HEK293T (cell line): Measurements from ENCODE around the gene ENAH.

Experiments
- CTCF ChIA-PET: fragments of 350-600 bp; formaldehyde crosslinking; extraction: SDS; loops from one replicate; lab custom pipeline; 2021; ENCODE audit warnings: antibody characterized with exemption, inconsistent platforms; lab: Yijun Ruan, JAX
- POLR2A ChIA-PET: fragments of 350-600 bp; formaldehyde crosslinking; extraction: SDS; loops from one replicate; lab custom pipeline; 2020; ENCODE audit warnings: antibody characterized with exemption, inconsistent platforms; lab: Yijun Ruan, JAX
- DNase-seq: peaks from one replicate; pipeline ENCODE4 v3.0.0; 2012; ENCODE audit warnings: mixed read lengths; ENCODE audit errors: extremely low spot score
- ARNT ChIP-seq: fragments of 450-650 bp; IDR thresholded peaks from 2 replicates; pipeline ENCODE4 v1.6.1; 2017; ENCODE audit warnings: mild to moderate bottlenecking
- BHLHE40 ChIP-seq: fragments of 450-650 bp; IDR thresholded peaks from 2 replicates; pipeline ENCODE4 v1.6.1; 2016; ENCODE audit warnings: mild to moderate bottlenecking, moderate library complexity, borderline replicate concordance
- CTBP1 ChIP-seq: fragments of 450-650 bp; IDR thresholded peaks from 2 replicates; pipeline ENCODE4 v1.6.1; 2016; ENCODE audit warnings: borderline replicate concordance
- ELF4 ChIP-seq: fragments of 450-650 bp; IDR thresholded peaks from 2 replicates; pipeline ENCODE4 v1.6.1; 2017; ENCODE audit warnings: antibody characterized with exemption
- FOXA1 ChIP-seq: fragments of 450-650 bp; IDR thresholded peaks from 2 replicates; pipeline ENCODE4 v1.6.1; 2016; ENCODE audit warnings: mild to moderate bottlenecking
- FOXK2 ChIP-seq: fragments of 450-650 bp; IDR thresholded peaks from 2 replicates; pipeline ENCODE4 v1.6.1; 2016; ENCODE audit warnings: mild to moderate bottlenecking
- FOXM1 ChIP-seq: fragments of 450-650 bp; IDR thresholded peaks from 2 replicates; pipeline ENCODE4 v1.6.1; 2017; ENCODE audit warnings: mild to moderate bottlenecking, borderline replicate concordance
- HDGF ChIP-seq: fragments of 450-650 bp; IDR thresholded peaks from 2 replicates; pipeline ENCODE4 v1.6.1; 2017; ENCODE audit warnings: antibody characterized with exemption, borderline replicate concordance
- L3MBTL2 ChIP-seq: fragments of 450-650 bp; conservative IDR thresholded peaks from 2 replicates; pipeline ENCODE4 v1.6.1; 2016; ENCODE audit warnings: mild to moderate bottlenecking
- LEF1 ChIP-seq: fragments of 450-650 bp; IDR thresholded peaks from 2 replicates; pipeline ENCODE4 v1.6.1; 2017; ENCODE audit warnings: mild to moderate bottlenecking, borderline replicate concordance
- NFRKB ChIP-seq: fragments of 450-650 bp; IDR thresholded peaks from 2 replicates; pipeline ENCODE4 v1.6.1; 2016; ENCODE audit warnings: mild to moderate bottlenecking, moderate library complexity
- PKNOX1 ChIP-seq: fragments of 450-650 bp; IDR thresholded peaks from 2 replicates; pipeline ENCODE4 v1.6.1; 2016
- SP1 ChIP-seq: fragments of 450-650 bp; IDR thresholded peaks from 2 replicates; pipeline ENCODE4 v1.6.1; 2017
- SUZ12 ChIP-seq: fragments of 450-650 bp; IDR thresholded peaks from 2 replicates; pipeline ENCODE4 v1.6.1; 2016; ENCODE audit warnings: mild to moderate bottlenecking
- TARDBP ChIP-seq: fragments of 450-650 bp; IDR thresholded peaks from 2 replicates; pipeline ENCODE4 v1.6.1; 2016
- ZNF384 ChIP-seq: fragments of 450-650 bp; IDR thresholded peaks from 2 replicates; pipeline ENCODE4 v1.6.1; 2016

ENAH gene

GRCh38 chr1:225504776-225505175 is 148.1 kb downstream of the ENAH start:
- TF ChIP-seq FOXA1 (no peak), SUZ12 (no peak), LEF1 (no peak), BHLHE40 (no peak)
- DNase-seq, result no peak
- POLR2A ChIA-PET, result no interaction called here
- CTCF ChIA-PET, result interaction anchor here (1.0 kb wide), 1 partner anchor 24 kb away, joined by 3 read pairs; no protein-coding TSS in a partner anchor

- ChIA-PET POLR2A (interaction anchor here (0.6 kb wide), 1 partner anchor 262 kb away, joined by 3 read pairs; no protein-coding TSS in a partner anchor), CTCF (no interaction called here)
- no peak for TF ChIP-seq ELF4
- TF ChIP-seq PKNOX1, result no peak
- TF ChIP-seq NFRKB, result no peak
- no peak for TF ChIP-seq SP1
- TF ChIP-seq ZNF384, result no peak
- TF ChIP-seq LEF1, result no peak
- TF ChIP-seq HDGF, result no peak
- DNase-seq, result no peak
These were observed 152.2 kb downstream of the ENAH start for GRCh38 chr1:225500624-225501192.

- DNase-seq, result no peak
- no peak for TF ChIP-seq FOXM1
- TF ChIP-seq TARDBP, result no peak
- TF ChIP-seq ARNT, result no peak
- TF ChIP-seq PKNOX1, result no peak
- no peak for TF ChIP-seq LEF1
- no peak for TF ChIP-seq CTBP1
- no peak for TF ChIP-seq ELF4
- no peak for TF ChIP-seq FOXA1
- TF ChIP-seq BHLHE40, result no peak
- no peak for TF ChIP-seq SP1
- no peak for TF ChIP-seq NFRKB
- TF ChIP-seq SUZ12, result no peak
- no peak for TF ChIP-seq L3MBTL2
- no peak for TF ChIP-seq FOXK2
- TF ChIP-seq HDGF, result no peak
- ChIA-PET CTCF (interaction anchor here (1.1 kb wide), 1 partner anchor 17 kb away, joined by 4 read pairs; no protein-coding TSS in a partner anchor), POLR2A (interaction anchor here (1.2 kb wide), 1 partner anchor 16 kb away, joined by 3 read pairs; no protein-coding TSS in a partner anchor)
These were observed 154.3 kb downstream of the ENAH start for GRCh38 chr1:225498549-225499136.

- ChIA-PET CTCF (no interaction called here), POLR2A (no interaction called here)
- TF ChIP-seq BHLHE40 (no peak), ARNT (no peak), FOXA1 (no peak), PKNOX1 (peak; percentile 55; the same call in 1 of the 2 replicates)
- DNase-seq, result no peak
These were observed 158.0 kb downstream of the ENAH start for GRCh38 chr1:225494789-225495359.

- ChIA-PET POLR2A (no interaction called here), CTCF (interaction anchor here (0.6 to 0.8 kb wide), 2 partner anchors 120 to 284 kb away, joined by 3 read pairs; partner anchors contain the start of gene SRP9)
- no peak for DNase-seq
- TF ChIP-seq FOXK2, result no peak
- TF ChIP-seq HDGF, result no peak
- TF ChIP-seq LEF1, result no peak
- TF ChIP-seq L3MBTL2, result 0 out of 2 replicates have a peak, but pooled peaks have one; percentile 24
- TF ChIP-seq ZNF384, result peak; percentile 75
- TF ChIP-seq NFRKB, result no peak
- no peak for TF ChIP-seq FOXA1
- no peak for TF ChIP-seq ELF4
These were observed 159.2 kb downstream of the ENAH start for GRCh38 chr1:225493591-225494246.

- CTCF ChIA-PET, result interaction anchor here (0.7 to 1.2 kb wide), 3 partner anchors 8 to 283 kb away, joined by 3 to 6 read pairs (median 4); no protein-coding TSS in a partner anchor
- POLR2A ChIA-PET, result no interaction called here
- DNase-seq, result no peak
- no peak for TF ChIP-seq HDGF
- no peak for TF ChIP-seq BHLHE40
- TF ChIP-seq ELF4, result no peak
- TF ChIP-seq NFRKB, result no peak
- no peak for TF ChIP-seq SUZ12
- TF ChIP-seq CTBP1, result no peak
- no peak for TF ChIP-seq SP1
- TF ChIP-seq TARDBP, result no peak
- no peak for TF ChIP-seq FOXA1
- no peak for TF ChIP-seq L3MBTL2
- TF ChIP-seq ARNT, result no peak
- TF ChIP-seq ZNF384, result no peak
- no peak for TF ChIP-seq PKNOX1
- no peak for TF ChIP-seq FOXM1
- TF ChIP-seq FOXK2, result no peak
- TF ChIP-seq LEF1, result no peak
These were observed 164.2 kb downstream of the ENAH start for GRCh38 chr1:225488676-225489075.
